Measurements from ENCODE around the gene TMEM266.

Gene TMEM266

DNA sequence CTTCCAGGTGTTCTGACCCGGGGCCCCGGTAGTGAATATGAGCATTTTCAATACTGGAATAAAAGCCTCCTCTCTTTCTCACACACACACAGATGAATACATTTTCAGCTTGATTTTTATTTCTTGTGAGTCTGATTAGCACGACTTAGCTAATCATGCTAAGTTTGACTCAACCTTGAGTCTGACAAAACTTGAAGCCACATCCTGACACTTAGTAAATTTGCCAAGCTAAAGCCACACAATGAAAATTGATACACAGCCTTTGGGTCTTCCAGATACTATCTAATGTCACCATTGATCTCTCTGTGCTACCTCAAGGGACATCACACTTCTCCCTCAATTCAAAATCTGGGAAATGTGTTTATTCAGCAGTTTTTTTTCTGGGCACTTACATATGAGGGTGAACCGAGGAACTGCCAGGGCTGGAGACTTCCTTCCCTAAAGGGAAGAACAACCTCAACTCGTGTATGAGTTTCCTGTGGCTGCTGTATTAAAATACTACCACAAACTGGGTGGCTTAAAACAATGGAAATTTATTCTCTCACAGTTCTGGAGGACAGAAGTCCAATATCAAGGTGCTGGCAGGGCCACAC is 18.6 kb downstream of the TMEM266 start:
- DNase-seq (ENCODE audit: low read depth in 2 of 2), result no peak

DNA sequence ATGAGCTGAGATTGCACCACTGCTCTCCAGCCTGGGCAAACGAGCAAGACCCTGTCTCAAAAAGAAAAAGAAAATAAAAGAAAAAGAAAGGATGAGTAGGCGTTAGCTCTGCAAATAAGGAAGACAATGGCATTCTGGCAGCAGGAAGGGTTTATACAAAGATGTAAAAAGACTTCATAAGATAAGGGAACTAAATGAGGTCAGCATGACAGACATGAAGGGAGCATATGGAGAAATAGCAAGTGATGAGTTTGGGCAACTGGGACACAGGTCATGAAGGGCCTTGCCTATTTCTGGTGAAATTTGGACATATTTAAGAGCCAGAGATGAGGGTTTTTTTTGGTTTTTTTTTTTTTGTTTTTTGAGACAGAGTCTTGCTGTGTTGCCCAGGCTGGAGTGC is 24.5 kb downstream of the TMEM266 start:
- no peak for DNase-seq (ENCODE audit: low read depth in 2 of 2)
- TF ChIP-seq, protein P1, sequence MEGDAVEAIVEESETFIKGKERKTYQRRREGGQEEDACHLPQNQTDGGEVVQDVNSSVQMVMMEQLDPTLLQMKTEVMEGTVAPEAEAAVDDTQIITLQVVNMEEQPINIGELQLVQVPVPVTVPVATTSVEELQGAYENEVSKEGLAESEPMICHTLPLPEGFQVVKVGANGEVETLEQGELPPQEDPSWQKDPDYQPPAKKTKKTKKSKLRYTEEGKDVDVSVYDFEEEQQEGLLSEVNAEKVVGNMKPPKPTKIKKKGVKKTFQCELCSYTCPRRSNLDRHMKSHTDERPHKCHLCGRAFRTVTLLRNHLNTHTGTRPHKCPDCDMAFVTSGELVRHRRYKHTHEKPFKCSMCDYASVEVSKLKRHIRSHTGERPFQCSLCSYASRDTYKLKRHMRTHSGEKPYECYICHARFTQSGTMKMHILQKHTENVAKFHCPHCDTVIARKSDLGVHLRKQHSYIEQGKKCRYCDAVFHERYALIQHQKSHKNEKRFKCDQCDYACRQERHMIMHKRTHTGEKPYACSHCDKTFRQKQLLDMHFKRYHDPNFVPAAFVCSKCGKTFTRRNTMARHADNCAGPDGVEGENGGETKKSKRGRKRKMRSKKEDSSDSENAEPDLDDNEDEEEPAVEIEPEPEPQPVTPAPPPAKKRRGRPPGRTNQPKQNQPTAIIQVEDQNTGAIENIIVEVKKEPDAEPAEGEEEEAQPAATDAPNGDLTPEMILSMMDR (IDR thresholded peaks at IDR 0.05; ENCODE audit: low read depth, low read length), result no peak
- no peak overlapping the region for H3K4me3 ChIP-seq (replicated peaks in 1 of 2; ENCODE audit: low read depth in 2 of 2, low read length in 2 of 2)

More for the DNA sequence above, 18.6 kb downstream of the TMEM266 start:
- TF ChIP-seq, protein P1 (IDR thresholded peaks at IDR 0.05; ENCODE audit: low read depth, low read length), result no peak
- H3K4me3 ChIP-seq (replicated peaks in 1 of 2; ENCODE audit: low read depth in 2 of 2, low read length in 2 of 2), result no peak overlapping the region

DNA sequence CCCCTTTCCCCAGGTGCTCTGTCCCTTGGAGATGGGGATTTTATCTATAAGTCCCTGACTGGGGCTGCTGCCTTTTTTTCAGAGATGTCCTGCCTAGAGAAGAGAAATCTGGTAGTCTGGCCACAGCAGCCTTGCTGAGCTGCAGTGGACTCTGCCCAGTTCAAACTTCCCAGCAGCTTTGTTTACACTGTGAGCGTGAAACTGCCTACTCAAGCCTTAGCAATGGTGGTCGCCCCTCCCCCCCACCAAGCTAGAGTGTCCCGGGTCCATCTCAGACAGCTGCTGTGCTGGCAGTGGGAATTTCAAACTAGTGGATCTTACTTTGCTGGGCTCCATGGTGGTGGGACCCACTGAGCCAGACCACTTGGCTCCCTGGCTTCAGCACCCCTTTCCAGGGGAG is 38.9 kb downstream of the TMEM266 start:
- TF ChIP-seq, protein P1 (IDR thresholded peaks at IDR 0.05; ENCODE audit: low read depth, low read length), result no peak
- no peak for DNase-seq (ENCODE audit: low read depth in 2 of 2)
- H3K4me3 ChIP-seq (replicated peaks in 1 of 2; ENCODE audit: low read depth in 2 of 2, low read length in 2 of 2), result no peak overlapping the region

DNA sequence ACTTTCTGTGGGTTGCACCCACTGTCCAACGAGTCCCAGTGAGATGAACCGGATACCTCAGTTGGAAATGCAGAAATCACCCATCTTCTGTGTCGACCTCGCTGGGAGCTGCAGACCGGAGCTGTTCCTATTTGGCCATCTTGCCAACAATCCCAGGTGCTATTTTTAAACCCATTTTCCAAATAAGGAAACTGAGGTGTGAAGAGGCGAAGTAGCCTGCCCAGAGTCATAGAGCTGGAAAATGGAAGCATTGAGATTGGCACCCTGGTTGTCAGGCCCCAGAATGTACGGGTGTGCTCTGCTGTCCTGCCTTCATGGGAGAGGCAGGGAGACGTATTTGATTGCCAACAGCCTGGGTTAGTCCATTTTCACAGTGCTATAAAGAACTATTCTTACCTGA is 39.6 kb downstream of the TMEM266 start:
- TF ChIP-seq, protein P1 (IDR thresholded peaks at IDR 0.05; ENCODE audit: low read depth, low read length), result no peak
- no peak for DNase-seq (ENCODE audit: low read depth in 2 of 2)
- H3K4me3 ChIP-seq (replicated peaks in 1 of 2; ENCODE audit: low read depth in 2 of 2, low read length in 2 of 2), result no peak overlapping the region

DNA sequence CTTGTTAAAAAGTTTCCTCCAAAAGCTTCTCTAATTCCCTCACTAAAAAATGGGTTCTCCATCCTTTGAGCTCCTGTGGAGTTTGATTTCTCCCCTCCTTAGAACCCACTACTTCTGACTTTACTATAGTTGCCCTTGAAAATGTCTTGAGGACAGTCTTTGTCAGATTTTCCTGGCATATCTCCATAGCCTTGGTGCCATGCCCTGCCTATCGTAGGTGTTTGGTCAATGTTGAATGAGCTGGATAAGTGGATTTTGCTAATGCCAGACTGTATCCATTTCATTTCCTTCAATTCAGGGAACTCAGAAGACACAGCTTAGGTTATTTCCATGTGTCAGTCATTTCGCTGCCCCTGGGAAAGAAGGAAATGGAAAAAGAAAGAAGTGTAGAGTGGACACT is 40.6 kb downstream of the TMEM266 start:
- TF ChIP-seq, protein P1 (IDR thresholded peaks at IDR 0.05; ENCODE audit: low read depth, low read length), result no peak
- DNase-seq (ENCODE audit: low read depth in 2 of 2), result no peak
- no peak overlapping the region for H3K4me3 ChIP-seq (replicated peaks in 1 of 2; ENCODE audit: low read depth in 2 of 2, low read length in 2 of 2)

DNA sequence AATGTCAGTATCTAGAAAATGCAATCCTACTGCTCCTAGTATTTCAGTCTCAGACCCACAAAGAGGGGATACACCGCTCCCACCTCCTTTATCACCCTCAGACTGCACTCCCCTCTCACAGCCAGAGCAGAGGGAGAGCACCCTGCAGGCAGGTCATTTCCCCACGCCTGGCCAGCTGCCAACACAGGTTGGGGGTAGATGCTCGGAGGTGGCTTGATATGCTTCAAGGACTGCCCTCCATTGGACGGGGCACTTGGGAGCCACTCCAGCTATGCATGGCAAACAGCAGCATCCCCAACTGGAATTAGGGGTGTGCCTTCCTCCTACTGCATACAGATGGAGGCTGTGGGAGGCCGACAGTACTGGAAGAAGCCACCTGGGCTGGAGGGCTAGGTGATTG is 41.9 kb downstream of the TMEM266 start:
- H3K4me3 ChIP-seq (replicated peaks in 1 of 2; ENCODE audit: low read depth in 2 of 2, low read length in 2 of 2), result no peak overlapping the region
- DNase-seq (ENCODE audit: low read depth in 2 of 2), result no peak
- TF ChIP-seq, protein P1 (IDR thresholded peaks at IDR 0.05; ENCODE audit: low read depth, low read length), result no peak

DNA sequence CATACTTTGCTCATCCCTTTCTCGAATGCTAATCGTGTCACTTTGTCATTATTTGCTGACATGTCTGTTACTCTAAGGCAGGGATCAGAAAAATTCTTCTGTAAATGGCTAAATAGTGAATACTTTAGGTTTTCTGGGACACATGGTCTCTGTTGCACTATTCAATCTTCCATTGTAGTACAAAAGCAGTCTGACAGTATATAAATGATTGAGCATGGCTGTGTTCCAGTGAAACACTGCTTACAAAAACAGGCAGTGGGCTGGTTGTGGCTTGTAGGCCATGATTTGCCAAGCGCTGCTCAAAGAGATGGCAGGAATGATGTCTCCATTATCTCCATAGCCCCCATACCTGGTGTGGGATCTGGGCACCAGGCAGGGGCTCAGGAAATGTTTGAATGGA is 45.6 kb downstream of the TMEM266 start:
- TF ChIP-seq, protein P1 (IDR thresholded peaks at IDR 0.05; ENCODE audit: low read depth, low read length), result no peak
- DNase-seq (ENCODE audit: low read depth in 2 of 2), result no peak
- H3K4me3 ChIP-seq (replicated peaks in 1 of 2; ENCODE audit: low read depth in 2 of 2, low read length in 2 of 2), result no peak overlapping the region

Data from cardiac fibroblast (primary cell).